ENCODE results near the gene GNG3.
A peak's percentile ranks its signal among the peaks of the same experiment; 100 is the strongest.
"Not testable (repeated sequence)": the region's sequence is repeated elsewhere in the genome, so short reads cannot be mapped to it uniquely, and the experiment has no call there.

GNG3 gene

DNA sequence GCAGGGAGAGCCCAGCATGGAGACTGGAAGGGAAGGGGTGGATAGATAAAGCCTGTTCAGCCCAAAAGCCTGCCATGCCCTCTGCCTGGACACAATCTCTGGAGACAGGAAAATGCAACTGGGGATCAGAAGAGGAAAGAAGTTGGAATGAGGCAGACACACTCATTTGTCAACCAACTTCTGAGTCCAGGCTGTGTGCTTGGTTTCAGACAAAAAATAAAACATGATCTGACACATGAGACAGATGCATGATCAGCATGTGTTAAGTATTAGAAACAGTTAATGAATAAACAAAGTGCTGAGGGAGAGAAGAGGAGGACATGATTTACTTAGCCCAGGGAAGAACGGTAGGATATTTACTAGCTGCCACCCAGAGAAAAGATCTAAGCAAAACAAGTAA, 19.0 kb upstream of the GNG3 start:
- no peak for DNase-seq

DNA sequence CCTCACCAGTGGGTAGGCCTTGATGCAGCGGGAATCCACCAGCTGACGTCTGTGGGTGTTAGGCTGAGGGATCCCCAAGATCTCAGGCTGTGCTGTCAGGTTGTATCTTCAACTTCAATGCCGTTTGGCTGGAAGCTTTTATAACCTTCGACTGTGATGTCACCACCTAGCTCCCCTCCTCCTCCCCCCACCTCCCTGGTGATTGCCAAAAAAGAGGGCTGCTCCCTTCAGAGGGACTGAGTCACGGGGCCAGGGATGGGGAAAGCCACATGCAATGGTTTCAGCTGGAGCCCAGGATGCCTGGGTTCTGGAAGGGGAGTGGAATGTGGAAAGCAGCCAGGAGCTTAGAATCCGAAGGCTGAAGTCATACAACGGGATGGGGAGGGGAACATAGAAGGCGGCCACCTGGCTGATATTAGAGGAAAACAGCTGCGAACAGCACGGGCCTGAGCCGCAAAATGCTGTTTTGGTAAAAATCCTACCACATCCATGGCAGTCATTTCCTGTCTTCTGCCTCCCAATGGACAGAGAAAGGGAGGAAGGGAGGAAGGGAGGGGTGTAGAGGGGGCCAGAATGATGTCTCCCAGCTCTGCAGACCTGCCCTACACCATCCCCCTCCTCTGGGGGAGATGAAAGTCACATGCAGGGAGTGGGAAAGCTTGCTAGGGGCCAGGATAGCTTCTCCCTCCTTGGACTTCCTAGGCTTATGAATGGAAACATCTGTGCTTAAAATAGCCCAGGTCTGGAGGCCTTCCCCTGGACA, 17.9 kb upstream of the GNG3 start, which contains the start of gene LRRN4CL:
TSS of gene LRRN4CL (minus strand) at position 110 of the 763 bp plus-strand sequence. CDS start 1,022 bp downstream, outside the sequence.
- DNase-seq = peak; percentile 56

DNA sequence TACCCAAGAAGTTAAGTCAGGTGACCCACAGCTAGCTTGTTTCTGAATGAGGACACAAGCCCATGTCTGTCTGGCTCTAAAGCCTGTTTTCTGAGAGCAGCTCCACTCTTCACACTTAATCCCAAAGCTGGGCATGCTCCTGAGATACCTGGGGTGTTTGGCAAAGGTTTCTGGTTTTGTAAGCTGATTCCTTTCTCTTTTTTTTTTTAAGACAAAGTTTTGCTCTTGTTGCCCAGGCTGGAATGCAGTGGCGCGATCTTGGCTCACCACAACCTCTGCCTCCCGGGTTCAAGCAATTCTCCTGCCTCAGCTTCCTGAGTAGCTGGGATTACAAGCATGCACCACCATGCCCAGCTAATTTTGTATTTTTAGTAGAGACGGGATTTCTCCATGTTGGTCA, 13.9 kb upstream of the GNG3 start:
- DNase-seq = not testable (repeated sequence)

DNA sequence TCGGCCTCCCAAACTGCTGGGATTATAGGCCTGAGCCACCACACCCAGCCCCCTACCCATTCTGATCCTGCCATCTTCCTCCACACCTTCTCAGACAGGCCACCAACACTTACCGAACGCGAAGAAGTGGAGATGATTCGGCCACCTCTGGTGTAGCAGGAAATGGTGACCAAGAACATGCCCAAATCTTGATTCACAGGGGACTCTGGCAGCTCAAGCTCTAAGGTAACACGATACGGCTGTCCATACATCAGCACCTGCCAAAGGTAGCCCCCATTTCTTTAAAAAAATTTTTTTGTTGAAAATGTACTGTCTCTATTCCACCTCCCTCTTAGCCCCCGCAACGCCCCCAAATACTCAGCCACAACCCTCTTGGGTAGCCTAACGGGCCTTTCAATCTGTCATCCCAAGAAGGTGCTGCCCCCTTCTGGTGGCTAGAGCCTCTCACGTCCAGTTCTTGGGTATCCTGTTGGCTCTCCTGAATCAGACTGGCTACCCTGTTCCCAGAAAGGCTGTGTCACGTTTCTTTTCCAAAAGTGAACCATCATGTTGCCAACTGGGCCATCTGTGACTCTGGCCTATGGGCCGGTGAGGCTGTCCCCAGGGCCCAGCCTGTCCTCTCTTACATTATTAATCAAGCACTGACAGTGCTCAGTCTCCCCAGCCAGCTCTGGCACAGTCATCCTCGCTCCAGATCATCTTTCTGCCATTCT, 12.9 kb upstream of the GNG3 start:
- DNase-seq = peak; percentile 76

DNA sequence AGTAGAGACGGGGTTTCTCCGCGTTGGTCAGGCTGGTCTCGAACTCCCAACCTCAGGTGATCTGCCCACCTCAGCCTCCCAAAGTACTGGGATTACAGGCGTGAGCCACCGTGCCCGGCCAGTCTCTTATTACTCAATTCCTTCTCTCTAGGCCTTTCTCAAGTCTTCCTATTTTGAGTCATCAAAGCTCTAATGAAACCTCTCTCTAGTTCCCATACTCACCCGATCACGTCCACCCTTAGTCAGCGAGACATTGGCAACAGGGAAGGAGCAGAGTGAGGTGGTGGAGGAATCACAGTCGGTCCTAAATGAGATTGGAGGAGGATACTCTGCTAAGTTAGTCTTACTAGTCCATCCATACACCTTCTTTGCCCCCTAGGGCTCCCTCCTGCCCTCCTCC, 5.2 kb upstream of the GNG3 start:
- no peak for DNase-seq

DNA sequence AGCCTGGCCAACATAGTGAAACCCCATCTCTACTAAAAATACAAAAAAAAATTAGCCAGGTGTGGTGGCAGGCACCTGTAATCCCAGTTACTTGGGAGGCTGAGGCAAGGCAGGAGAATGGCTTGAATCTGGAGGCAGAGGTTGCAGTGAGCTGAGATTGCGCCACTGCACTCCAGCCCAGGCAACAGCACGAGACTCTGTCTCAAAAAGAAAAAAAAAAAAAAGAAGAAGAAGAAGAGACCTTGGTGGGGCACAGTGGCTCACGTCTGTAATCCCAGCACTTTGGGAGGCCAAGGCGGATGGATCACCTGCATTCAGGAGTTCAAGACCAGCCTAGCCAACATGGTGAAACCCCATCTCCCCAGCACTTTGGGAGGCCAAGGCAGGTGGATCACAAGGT, 3.6 kb upstream of the GNG3 start:
- not testable (repeated sequence) for DNase-seq

DNA sequence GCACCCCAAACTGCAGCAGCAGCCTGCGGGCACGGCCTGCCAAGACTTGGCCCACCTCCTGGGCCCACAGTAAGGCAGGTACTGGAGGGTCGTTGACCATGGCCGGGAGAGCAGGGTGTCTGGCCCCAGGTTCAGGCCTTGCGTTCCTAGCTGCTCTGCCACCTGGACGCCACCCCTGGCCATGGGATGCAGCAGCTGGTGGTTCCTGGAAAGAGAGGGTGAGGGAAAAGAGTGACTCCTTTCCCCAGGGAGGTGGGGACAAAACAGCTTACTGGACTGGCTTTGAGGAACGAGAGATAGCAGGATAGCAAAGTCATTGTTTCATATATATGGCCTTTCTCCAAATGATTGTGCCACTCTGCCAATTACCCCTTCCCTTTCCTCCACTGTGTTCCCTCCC, 2.1 kb upstream of the GNG3 start:
- no peak for DNase-seq

DNA sequence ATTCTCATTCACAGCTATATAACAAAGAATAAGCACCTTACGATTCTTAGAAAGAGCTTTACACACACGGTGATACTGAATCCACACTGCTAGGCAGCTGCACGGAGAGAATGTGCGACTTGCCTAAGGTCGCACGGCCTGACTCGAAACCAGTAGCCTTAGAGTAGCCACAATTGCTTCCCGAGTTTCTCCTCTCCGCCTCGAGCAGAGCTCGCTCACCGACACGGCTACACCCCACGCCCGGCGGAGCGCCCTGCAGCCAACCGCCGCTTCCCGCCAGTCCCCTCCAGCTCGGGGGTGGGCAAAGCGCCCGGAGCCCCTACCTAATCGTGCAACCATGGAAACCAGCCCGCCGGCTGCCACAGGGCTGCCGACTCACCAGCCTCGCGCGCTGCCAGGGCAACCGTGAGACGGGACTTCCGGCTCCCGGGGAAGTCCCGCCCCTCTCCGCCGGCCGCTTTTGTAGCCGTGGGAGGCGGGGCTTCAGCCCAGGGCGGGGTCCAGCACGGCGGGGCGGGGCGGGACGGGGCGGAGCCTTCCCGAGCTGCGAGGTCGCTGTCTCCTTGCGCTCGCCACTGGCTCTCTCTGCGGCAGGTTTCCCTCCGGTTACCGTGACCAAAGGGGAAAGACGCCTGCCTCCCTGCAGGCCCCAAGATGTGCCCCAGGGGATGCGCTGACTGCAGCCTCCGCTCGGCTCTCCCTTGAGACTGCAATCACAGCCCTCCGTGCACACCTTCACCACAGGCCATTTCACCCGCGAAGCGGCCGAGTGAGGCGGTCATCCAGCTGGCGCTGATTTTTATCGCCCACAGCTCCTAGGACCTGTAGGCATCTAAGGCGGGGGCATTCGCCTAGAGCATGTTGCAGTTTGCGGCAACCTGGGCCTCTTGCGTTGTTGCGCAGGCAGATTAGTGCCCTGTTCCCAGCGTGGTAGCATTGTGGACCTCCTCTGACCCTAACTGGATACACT, 1.3 kb upstream of the GNG3 start:
- DNase-seq = peak; percentile 91

DNA sequence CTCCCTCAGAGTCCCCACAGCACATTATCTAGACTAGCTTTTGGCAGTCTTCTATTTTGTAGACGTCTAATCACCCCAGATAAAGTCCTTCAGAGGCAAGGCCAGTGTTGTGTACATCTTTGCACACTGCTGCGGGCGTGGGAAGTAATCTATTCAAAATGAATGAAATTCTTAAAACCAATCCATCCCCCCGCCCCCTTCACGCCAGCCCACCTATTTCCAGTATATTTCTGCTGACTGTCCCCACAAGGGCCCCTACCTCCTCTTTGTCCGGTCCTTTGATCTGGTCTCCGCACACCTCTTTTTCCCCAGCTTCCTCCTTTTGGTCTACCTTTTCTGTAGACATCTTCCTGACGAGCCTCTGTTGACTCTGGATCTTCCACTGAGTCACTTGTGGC, 627 bp upstream of the GNG3 start:
- DNase-seq = no peak

DNA sequence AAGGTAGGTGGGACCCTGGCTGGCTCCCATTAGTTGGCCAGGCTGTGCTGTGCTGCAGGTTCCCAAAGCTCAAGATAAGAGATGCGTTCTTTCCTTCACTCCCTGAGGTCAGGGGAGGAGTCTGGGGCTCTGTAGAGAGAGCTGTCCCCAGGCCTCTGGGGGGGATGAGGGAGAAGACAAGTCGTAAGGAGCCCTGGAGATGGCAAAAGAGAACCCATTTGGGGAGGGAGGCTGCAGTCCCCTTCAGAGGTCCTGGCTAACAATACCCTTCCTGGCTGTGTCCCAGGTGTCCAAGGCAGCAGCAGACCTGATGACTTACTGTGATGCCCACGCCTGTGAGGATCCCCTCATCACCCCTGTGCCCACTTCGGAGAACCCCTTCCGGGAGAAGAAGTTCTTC, 916 bp downstream of the GNG3 start:
- no peak for DNase-seq

DNA sequence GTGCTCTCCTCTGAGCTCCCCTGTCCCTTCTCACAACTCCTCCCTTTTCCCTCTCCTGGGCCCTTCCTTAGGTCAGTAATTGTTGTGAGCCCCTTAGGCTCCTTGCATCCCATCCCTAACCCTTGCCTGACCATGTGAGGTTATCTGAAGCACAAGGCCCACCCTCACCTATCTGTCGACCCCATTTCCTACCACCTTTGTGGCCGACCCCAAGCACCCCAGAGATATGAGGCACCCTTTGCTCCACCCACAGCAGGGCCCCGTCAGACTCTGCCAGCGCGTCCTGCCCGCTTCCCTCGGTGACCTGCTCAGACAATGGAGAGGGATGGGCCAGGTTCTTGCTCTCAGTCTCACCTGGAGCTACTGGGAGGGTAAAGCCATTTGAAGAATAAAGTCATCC, 1.3 kb downstream of the GNG3 start:
- DNase-seq = no peak

DNA sequence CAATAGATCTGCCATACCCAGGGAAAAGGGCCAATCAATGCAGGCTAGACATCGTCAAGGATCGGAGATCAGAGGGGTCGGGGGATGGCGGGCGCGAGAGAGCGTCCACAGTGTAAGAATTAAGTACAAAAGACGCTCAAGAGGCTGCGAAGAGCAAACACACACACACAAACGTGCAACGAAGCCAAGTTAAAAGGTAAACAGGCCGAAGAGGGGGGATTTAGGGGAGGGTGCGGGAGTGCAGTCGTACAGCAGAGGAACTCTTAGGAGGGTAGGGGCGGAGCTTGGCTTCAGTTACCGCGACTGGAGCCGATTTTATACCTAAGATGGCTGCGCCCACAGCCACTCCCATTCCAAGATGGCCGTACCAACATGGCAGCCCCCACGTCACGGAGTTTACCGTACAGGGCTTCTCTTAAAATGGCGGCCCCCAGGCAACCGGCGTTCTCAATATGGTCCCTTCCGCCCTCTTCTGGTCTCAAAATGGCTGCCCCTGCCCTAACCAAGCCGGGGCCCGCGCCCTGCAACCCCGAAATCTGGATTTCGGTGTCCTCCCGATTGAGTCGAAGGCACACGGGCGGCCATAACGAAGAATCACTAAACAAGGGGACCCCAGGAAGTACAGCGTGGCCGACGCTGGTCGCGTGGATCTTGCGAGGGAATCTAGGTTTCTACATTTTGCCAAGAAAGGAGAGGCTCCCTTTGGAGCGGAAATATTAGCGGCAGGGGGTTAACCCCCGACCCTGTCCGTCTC, 1.9 kb downstream of the GNG3 start:
- no peak for DNase-seq

DNA sequence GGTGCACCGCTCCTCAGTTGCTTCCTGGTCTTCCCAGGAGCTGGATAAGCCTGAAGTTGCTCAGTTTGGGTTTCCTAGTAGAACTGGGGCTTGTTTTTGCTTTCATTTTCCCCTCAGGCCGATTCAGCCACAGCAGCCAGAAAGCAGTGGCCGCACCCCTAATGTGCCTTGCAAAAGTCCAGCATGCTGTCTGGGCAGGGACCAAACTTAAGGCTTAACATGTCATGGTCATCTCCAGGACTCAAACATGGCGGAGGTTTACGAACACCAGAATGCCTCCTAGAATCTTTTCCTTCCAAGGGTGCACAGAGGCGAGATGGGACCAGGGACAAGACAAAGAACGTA, 2.5 kb downstream of the GNG3 start:
- no peak for DNase-seq

DNA sequence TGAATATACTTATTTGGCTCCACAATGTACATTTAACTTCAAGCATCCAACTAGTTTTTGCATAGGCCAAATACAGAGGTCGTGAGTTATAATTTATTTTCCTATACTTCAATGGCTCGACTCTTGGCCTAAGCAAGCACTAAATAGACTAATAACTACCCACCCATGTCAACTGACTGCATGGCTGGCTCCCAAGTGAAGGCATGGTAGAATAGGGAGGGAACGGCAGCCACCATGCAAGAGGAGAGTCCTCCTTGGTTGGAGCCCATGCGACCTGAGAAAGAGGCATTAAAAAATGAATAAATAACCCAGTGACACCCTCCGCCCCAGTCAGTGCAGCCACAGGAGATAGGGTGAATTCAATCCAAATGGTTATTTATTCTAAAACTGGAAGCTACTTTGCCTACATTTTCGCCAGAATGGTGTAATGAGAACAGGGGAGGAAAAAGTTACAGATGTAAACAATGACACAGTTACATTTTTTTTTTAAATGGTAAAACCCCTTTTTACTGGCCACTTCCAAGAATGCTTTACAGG, 4.9 kb downstream of the GNG3 start:
- DNase-seq = no peak

DNA sequence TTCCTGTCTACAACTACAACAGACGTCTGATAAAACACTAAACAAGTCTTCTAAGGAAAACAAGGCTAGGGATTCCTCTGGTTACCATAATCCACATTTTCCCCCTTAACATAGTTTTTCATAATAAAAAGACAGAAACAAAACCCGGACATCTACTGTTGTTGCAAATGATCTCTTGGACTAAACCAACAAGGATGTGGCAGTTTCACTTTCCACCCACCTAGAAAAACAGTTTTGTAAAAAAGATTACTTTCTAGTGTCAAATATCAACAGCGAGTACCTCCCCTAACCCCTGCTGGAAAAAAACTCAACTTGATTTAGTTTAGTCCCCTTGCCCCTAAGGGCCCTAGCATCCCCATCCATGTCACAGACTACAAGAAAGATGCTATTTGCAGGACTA, 5.4 kb downstream of the GNG3 start:
- no peak for DNase-seq

DNA sequence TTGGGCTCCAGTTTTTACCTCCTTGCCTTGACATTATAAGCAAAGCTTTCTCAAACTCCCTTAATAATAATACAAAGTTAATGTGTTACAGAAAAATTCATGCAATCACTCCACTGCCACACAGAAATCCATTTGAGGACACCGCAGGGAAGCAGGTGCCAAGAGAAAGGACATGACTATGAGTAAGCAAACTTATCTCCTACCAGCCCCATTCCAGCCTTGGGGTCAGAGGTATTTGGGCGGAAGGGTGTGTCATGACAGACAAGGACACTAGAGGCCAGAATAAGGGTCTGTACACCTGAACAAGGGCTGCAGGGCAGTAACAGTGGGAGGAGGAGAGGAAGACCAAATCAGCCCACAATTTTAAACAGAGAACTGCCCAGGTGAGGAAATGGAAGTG, 5.9 kb downstream of the GNG3 start:
- DNase-seq = no peak

DNA sequence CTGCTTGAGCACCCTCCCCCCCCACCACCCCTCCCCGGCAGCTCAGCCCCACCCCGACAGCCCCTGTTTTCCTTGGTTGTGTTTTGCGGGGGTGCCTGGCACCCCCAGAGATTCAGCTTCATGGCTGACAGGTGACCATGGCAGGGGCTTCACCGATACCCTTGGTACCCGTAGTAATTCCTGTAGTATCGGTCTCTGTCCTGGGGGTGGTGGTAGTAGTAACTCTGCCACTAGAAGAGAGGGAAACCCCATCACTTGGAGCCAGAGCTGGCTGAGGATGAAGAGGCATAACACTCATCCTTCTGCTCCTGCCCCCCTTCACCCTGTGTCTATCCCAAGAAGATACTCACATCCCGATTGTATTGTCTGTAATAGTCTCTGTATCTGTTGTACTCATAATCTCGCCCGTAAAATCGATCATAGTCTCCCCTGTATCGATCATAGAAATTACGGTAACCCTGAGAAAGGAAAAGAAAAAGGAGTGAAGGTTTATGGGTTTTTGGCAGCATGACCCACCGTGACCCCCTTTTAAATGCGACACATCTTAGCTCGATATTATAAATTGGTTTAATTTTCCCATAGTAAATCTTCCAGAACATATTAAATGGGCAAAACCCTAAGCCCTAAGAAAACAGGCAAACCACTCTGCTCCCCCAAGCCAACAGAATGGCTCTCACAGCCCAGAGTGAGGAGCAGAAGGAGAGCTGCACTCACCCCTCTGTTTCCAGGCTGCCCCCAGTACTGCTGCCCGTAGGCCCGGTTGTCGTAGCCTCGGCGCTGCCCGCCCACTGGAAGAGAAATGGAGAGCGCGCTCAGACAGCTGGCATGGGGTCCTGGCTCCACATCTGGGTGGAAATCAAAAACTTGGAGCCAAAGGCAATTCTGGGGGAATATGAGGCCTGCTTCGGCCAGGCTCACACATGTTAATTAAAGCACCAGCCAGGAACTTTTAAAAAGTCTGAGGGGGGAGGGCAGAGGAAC, 8.0 kb downstream of the GNG3 start:
- no peak for DNase-seq

DNA sequence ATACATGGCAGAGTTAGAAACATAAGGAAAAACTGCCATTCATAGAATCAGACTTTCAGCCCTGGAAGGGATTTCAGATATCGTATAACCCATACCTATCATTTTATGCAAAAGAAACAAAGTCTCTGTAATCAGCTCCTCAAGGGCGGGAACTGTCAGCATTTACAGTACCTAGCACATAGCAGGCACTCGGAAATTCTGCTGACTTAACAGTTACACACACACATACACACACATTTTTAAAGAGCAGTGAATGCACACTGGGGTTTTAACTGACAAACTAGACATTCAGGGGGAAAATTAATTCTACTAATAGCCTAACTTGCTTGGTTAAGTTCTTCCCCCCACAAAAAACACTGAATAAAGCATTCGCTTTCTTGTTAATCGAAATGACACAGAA, 8.7 kb downstream of the GNG3 start:
- DNase-seq = no peak

DNA sequence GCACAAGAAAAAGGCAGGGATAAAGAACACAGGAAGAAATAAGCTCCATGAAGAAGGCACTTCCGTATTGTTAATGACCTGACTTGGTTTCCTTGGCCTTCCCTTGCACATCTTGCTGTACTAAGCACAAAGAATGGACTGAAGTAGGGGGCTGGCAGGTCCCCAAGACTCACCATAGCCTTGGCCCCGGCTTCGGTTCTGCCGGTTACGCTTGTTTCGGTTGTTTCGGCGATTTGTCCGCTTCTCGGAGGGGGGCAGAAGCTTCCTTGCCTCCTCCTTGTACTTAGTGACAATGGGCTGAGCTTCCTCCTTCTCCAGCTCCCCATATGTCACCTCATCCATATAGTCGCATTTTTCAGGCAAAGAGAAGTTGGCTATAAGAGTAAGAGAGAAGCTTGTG, 9.3 kb downstream of the GNG3 start:
- DNase-seq = no peak

DNA sequence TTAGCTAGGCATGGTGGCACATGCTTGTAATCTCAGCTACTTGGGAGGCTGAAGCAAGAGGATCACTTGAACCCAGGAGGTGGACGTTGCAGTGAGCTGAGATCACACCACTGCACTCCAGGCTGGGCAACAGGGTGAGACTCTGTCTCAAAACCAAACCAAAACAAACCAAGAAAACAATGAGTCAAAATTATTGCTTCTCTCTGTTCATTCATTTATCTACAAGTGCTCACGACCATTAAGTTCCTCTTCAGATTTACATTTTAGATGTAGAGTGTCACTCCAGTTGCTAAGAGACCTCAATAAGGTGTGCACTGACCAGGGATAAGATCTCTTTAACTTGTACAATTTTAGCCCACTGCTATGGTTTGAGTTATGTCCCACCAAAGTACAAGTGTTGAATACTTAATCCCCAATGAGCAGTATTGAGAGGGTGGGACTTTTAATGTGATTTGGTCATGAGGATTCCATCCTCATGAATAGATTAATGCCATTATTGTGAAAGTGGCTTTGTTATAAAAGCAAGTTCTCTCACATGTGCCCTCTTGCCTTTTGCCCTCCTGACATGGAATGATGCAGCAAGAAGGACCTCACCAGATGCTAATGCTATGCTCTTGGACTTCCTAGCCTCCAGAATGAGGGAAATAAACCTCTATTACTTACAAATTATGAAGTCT, 12.0 kb downstream of the GNG3 start:
- DNase-seq = no peak

DNA sequence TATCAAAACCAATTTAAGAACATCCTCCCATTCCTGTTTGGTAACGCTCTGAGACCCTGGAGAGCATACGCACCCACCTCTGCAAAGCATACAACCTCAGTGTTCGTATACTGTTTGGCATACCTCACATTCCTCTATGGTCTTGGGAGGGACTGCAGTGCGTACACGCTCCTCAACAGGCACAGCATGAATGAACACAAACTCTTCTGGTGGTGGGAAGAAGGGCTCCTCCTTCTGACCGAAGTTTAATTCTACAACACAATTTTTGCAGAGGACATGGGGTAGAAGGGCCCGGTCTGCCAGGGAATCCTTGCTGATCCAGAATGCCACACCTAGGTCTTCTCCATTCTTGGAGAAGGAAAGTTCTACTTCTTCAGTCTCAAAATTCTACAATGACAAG, 14.5 kb downstream of the GNG3 start:
- peak; percentile 53 for DNase-seq
